K562 (cell line): Measurements from ENCODE around the gene TAOK2. TPM values are rescaled to one million over a fixed set of nuclear protein-coding genes. Genes with fewer than 3 reads are reported as not detected.

Source experiments
- CREB1 ChIP-seq, 2 experiments: sonication (generic) in 1 of 2; formaldehyde crosslinking in 1 of 2; IDR thresholded peaks; 2 replicates each; pipeline versions ENCODE4 v1.6.1 to v1.8.0; 2012 to 2022; ENCODE audit warnings: inconsistent platforms in 1 of 2, mild to moderate bottlenecking in 1 of 2, missing genetic modification reagents in 1 of 2, moderate library complexity in 1 of 2
- GABPA ChIP-seq: fragments of 200-800 bp; sonication (Bioruptor generic); conservative IDR thresholded peaks from 2 replicates; pipeline ENCODE4 v1.6.1; 2016; ENCODE audit warnings: low read depth, missing genetic modification characterization, missing compliant biosample characterization
- HCFC1 ChIP-seq: IDR thresholded peaks from 2 replicates; pipeline ENCODE4 v1.6.1; 2012; ENCODE audit warnings: low read depth, low read length, improper control_type of control experiment
- HDAC1 ChIP-seq, 2 experiments: fragments of 450-650 bp; IDR thresholded peaks; 2 replicates each; pipeline ENCODE4 v1.6.1; 2016 to 2017; ENCODE audit warnings: inconsistent platforms in 1 of 2, mild to moderate bottlenecking in 1 of 2, moderate library complexity in 1 of 2
- NBN ChIP-seq: fragments of 450-650 bp; IDR thresholded peaks from 2 replicates; pipeline ENCODE4 v1.6.1; 2016; ENCODE audit warnings: low read depth, mild to moderate bottlenecking
- PHF20 ChIP-seq: fragments of 450-650 bp; IDR thresholded peaks from 2 replicates; pipeline ENCODE4 v1.6.1; 2018; ENCODE audit not compliant: partially characterized antibody
- PML ChIP-seq: IDR thresholded peaks from 2 replicates; pipeline ENCODE4 v1.6.1; 2012; ENCODE audit warnings: low read length, inconsistent platforms
- POLR2AphosphoS2 ChIP-seq: IDR thresholded peaks from 2 replicates; pipeline ENCODE4 v1.6.1; 2012; ENCODE audit warnings: low read length, improper control_type of control experiment
- RB1 ChIP-seq: fragments of 450-650 bp; IDR thresholded peaks from 2 replicates; pipeline ENCODE4 v1.6.1; 2017; ENCODE audit warnings: low read depth, mild to moderate bottlenecking
- SIN3A ChIP-seq, 2 experiments: fragments of 150-350 bp in 1 of 2; IDR thresholded peaks; 2 replicates each; pipeline ENCODE4 v1.6.1; 2011 to 2016; ENCODE audit warnings: borderline replicate concordance in 2 of 2, low read depth in 2 of 2, low read length in 2 of 2, mild to moderate bottlenecking in 2 of 2, moderate library complexity in 2 of 2; ENCODE audit not compliant: control insufficient read depth in 1 of 2
- TGIF2 ChIP-seq: sonication (generic); formaldehyde crosslinking; IDR thresholded peaks from 2 replicates; pipeline ENCODE4 v1.8.1; 2022; ENCODE audit warnings: mild to moderate bottlenecking, missing genetic modification reagents, moderate library complexity
- YY1 ChIP-seq, 3 experiments: IDR thresholded peaks; 2 replicates each; pipeline ENCODE4 v1.6.1; 2011; ENCODE audit warnings: low read length in 2 of 3, mild to moderate bottlenecking in 2 of 3, moderate library complexity in 2 of 3, borderline replicate concordance in 1 of 3, control low read depth in 1 of 3, low read depth in 1 of 3; ENCODE audit not compliant: insufficient read depth in 3 of 3, insufficient replicate concordance in 2 of 3, control insufficient read depth in 1 of 3, insufficient read length in 1 of 3; ENCODE audit errors: extremely low read depth in 1 of 3
- ZNF384 ChIP-seq: IDR thresholded peaks from 2 replicates; pipeline ENCODE4 v1.6.1; 2012; ENCODE audit warnings: low read depth, low read length, improper control_type of control experiment
- ZNF436 ChIP-seq: fragments of 250-450, 450-650 bp; sonication (Bioruptor Pico); formaldehyde crosslinking; IDR thresholded peaks from 2 replicates; pipeline ENCODE4 v1.7.0; 2020; ENCODE audit warnings: mild to moderate bottlenecking
- ZNF586 ChIP-seq: fragments of 450-650 bp; formaldehyde crosslinking; conservative IDR thresholded peaks from 2 replicates; pipeline ENCODE4 v1.4.0; 2020; ENCODE audit warnings: mild to moderate bottlenecking, moderate library complexity
- ZNF830 ChIP-seq: fragments of 250-450 bp; sonication (Bioruptor Pico); IDR thresholded peaks from 2 replicates; pipeline ENCODE4 v1.5.0; 2021; ENCODE audit warnings: mild to moderate bottlenecking
- polyA plus RNA-seq, 8 experiments: library from polyadenylated mRNA; depleted of rRNA in 4 of 8; stranded (reverse) in 5 of 8; unstranded in 3 of 8; fragments of >200 nt; fragmentation: Nextera tagmentation in 2 of 8; fragmentation: Illumina TruSeq in 1 of 8; extraction: Ambion mirVana in 2 of 8; extraction: Trizol in 1 of 8; gene quantifications; 2 replicates each; pipeline versions ENCODE4 v1.2.1 to v1.2.3, GENCODE V29; 2011 to 2014; ENCODE audit warnings: inconsistent platforms in 1 of 8, missing spikeins in 1 of 8
- total RNA-seq, 7 experiments: library from RNA; depleted of rRNA in 6 of 7; stranded (reverse); fragments of >200 nt in 6 of 7; fragmentation: Illumina TruSeq in 2 of 7; extraction: Trizol in 2 of 7; gene quantifications; 2 replicates each; pipeline versions ENCODE4 v1.2.1 to v1.2.3, GENCODE V29; 2011 to 2021; ENCODE audit warnings: low replicate concordance in 1 of 7
- TF ChIP-seq, protein P1 (sequence below): fragments of 150-350 bp; IDR thresholded peaks from 2 replicates; pipeline ENCODE4 v1.6.1; 2014; ENCODE audit warnings: low read depth, mild to moderate bottlenecking, low read length, borderline replicate concordance
- TF ChIP-seq, protein P2 (sequence below), 2 experiments: fragments of 450-650 bp; conservative IDR thresholded peaks; 2 replicates each; pipeline ENCODE4 v1.6.1; 2017; ENCODE audit warnings: mild to moderate bottlenecking in 2 of 2, moderate library complexity in 2 of 2
- TF ChIP-seq, protein P3 (sequence below): sonication (generic); formaldehyde crosslinking; IDR thresholded peaks from 2 replicates; pipeline ENCODE4 v1.4.0; 2020; ENCODE audit warnings: mild to moderate bottlenecking, missing genetic modification reagents

TAOK2 gene
- total and polyA plus RNA-seq, 9 of the 15 experiments (the other 6 are each of a cell fraction or from before 2014, with no cell fraction given): 0.10 to 41.8 (median 13.7) TPM

DNA sequence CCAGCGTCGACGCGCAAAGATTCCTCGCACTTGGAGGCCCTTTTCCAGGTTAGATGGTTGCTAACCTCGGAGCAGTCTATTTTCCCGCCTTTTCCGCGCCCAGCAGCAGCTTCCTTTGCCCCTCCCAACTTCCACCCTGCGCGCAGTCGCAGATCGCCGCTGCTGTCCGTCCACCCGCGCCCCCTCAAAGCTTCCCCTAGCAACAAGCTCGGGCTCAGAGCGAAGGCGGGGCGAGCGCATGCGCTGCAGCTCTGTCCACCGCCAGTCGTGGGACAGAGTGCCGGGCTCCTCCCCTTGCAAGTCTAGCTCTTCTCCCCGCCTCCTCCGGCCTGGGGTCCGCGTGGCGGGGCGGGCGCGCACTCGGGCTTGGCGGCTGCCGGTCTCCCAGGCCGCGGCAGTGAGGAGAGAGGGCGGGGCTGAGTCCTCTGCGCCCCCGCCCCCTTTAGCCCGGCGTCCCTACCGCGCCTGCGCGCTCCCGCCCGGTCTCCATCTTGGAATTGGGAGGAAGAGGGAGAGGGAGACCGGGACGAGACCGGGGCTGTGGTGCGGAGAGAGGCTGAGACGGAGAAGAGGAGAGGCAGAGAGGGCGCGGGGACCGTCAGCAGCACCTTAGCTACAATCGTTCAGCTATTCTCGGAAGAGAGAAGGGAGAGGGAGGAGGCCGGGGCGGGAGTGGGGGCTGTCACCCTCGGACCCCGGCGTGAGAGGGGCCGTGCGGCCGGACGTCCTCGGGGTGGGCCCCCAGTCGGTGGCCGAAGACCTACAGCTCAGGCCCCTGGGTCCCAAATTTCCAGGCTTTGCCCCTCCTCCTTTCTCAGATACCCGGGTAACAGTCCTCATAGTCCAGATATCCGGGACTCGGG lies at the start of gene TAOK2 (continued):
- TF ChIP-seq, protein P1, sequence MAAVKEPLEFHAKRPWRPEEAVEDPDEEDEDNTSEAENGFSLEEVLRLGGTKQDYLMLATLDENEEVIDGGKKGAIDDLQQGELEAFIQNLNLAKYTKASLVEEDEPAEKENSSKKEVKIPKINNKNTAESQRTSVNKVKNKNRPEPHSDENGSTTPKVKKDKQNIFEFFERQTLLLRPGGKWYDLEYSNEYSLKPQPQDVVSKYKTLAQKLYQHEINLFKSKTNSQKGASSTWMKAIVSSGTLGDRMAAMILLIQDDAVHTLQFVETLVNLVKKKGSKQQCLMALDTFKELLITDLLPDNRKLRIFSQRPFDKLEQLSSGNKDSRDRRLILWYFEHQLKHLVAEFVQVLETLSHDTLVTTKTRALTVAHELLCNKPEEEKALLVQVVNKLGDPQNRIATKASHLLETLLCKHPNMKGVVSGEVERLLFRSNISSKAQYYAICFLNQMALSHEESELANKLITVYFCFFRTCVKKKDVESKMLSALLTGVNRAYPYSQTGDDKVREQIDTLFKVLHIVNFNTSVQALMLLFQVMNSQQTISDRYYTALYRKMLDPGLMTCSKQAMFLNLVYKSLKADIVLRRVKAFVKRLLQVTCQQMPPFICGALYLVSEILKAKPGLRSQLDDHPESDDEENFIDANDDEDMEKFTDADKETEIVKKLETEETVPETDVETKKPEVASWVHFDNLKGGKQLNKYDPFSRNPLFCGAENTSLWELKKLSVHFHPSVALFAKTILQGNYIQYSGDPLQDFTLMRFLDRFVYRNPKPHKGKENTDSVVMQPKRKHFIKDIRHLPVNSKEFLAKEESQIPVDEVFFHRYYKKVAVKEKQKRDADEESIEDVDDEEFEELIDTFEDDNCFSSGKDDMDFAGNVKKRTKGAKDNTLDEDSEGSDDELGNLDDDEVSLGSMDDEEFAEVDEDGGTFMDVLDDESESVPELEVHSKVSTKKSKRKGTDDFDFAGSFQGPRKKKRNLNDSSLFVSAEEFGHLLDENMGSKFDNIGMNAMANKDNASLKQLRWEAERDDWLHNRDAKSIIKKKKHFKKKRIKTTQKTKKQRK: no peak
- peak; percentile 76 for TF ChIP-seq PHF20
- TF ChIP-seq HDAC1 (IDR thresholded peaks at IDR 0.05): peak in 1 of 2 experiments; percentile 75; a peak in 2 of 4 replicates
- peak in 1 of 2 experiments; percentile 49; a peak in 1 of 4 replicates for TF ChIP-seq SIN3A (IDR thresholded peaks at IDR 0.05; ENCODE audit: borderline replicate concordance in 2 of 2, control insufficient read depth in 1 of 2, low read depth in 2 of 2, low read length in 2 of 2)
- TF ChIP-seq, protein P2, sequence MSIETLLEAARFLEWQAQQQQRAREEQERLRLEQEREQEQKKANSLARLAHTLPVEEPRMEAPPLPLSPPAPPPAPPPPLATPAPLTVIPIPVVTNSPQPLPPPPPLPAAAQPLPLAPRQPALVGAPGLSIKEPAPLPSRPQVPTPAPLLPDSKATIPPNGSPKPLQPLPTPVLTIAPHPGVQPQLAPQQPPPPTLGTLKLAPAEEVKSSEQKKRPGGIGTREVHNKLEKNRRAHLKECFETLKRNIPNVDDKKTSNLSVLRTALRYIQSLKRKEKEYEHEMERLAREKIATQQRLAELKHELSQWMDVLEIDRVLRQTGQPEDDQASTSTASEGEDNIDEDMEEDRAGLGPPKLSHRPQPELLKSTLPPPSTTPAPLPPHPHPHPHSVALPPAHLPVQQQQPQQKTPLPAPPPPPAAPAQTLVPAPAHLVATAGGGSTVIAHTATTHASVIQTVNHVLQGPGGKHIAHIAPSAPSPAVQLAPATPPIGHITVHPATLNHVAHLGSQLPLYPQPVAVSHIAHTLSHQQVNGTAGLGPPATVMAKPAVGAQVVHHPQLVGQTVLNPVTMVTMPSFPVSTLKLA (conservative IDR thresholded peaks at IDR 0.05): peak; percentile 84 to 90
- 0 out of 2 replicates have a peak, but pooled peaks have one; percentile 17 for TF ChIP-seq NBN
- peak; percentile 57; the same call in 1 of the 2 replicates for TF ChIP-seq PML
- TF ChIP-seq GABPA (tag): peak; percentile 59; the same call in 1 of the 2 replicates
- no peak for TF ChIP-seq ZNF586
- TF ChIP-seq ZNF830: 0 out of 2 replicates have a peak, but pooled peaks have one; percentile 49
- peak; percentile 35; the same call in 1 of the 2 replicates for TF ChIP-seq ZNF436 (CRISPR knock-in tag)
- no peak for TF ChIP-seq ZNF384
- TF ChIP-seq RB1: peak; percentile 93
- no peak for TF ChIP-seq TGIF2 (CRISPR knock-in tag)
- TF ChIP-seq YY1 (IDR thresholded peaks at IDR 0.05; ENCODE audit: borderline replicate concordance in 1 of 3, control insufficient read depth in 1 of 3, extremely low read depth in 1 of 3, insufficient read depth in 3 of 3, insufficient read length in 1 of 3, insufficient replicate concordance in 2 of 3, low read depth in 1 of 3, low read length in 2 of 3): peak; percentile 64 to 95 (median 87)
- TF ChIP-seq, protein P3, sequence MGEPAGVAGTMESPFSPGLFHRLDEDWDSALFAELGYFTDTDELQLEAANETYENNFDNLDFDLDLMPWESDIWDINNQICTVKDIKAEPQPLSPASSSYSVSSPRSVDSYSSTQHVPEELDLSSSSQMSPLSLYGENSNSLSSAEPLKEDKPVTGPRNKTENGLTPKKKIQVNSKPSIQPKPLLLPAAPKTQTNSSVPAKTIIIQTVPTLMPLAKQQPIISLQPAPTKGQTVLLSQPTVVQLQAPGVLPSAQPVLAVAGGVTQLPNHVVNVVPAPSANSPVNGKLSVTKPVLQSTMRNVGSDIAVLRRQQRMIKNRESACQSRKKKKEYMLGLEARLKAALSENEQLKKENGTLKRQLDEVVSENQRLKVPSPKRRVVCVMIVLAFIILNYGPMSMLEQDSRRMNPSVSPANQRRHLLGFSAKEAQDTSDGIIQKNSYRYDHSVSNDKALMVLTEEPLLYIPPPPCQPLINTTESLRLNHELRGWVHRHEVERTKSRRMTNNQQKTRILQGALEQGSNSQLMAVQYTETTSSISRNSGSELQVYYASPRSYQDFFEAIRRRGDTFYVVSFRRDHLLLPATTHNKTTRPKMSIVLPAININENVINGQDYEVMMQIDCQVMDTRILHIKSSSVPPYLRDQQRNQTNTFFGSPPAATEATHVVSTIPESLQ (CRISPR knock-in tag): peak; percentile 84
- no peak for TF ChIP-seq CREB1 (IDR thresholded peaks at IDR 0.05)
- 0 out of 2 replicates have a peak, but pooled peaks have one; percentile 43 for TF ChIP-seq CREB1 (CRISPR knock-in tag; IDR thresholded peaks at IDR 0.05)
- peak; percentile 52 for TF ChIP-seq HCFC1
- peak; percentile 92 for TF ChIP-seq POLR2AphosphoS2
